ENCODE data around the gene DTNBP1. TPM values are rescaled to one million over a fixed set of nuclear protein-coding genes. Genes with fewer than 3 reads are reported as not detected.

DTNBP1 gene
- total RNA-seq, 1 experiment from 2014 or later = 13.5 TPM

GRCh38 chr6:15705981-15706380 lies 43.2 kb upstream of the DTNBP1 start:
- BruUV-seq (replicated peaks) = no TSS peak
- no peak for TF ChIP-seq CTCF (IDR thresholded peaks at IDR 0.05; ENCODE audit: unreplicated experiment)
- H3K4me1 Mint-ChIP-seq (ENCODE audit: insufficient read depth, unreplicated experiment) = no peaks in the 10 kb centered on the region
- H3K36me3 Mint-ChIP-seq (ENCODE audit: insufficient read depth, unreplicated experiment) = no peaks in the 10 kb centered on the region
- no peak overlapping the region for H3K27ac Mint-ChIP-seq (ENCODE audit: low read depth, unreplicated experiment)
- DNase-seq (ENCODE audit: unreplicated experiment) = no peak
- CTCF ChIA-PET = interaction anchor here (0.6 to 1.2 kb wide), 3 partner anchors 14 to 476 kb away, joined by 3 to 7 read pairs (median 6); no protein-coding TSS in a partner anchor
- POLR2A ChIA-PET = interaction anchor here (0.6 to 1.2 kb wide), 3 partner anchors 20 to 44 kb away, joined by 3 read pairs; no protein-coding TSS in a partner anchor
- no peaks in the 10 kb centered on the region for H3K27me3 Mint-ChIP-seq (ENCODE audit: insufficient read depth, unreplicated experiment)
- H3K9me3 Mint-ChIP-seq (ENCODE audit: unreplicated experiment) = no peaks in the 10 kb centered on the region
- H3K4me3 Mint-ChIP-seq (ENCODE audit: unreplicated experiment) = no peak overlapping the region
- intact Hi-C loops (cut with micrococcal nuclease) = no loop called here

GRCh38 chr6:15698471-15698870 lies 35.6 kb upstream of the DTNBP1 start:
- no peak for TF ChIP-seq CTCF (IDR thresholded peaks at IDR 0.05; ENCODE audit: unreplicated experiment)
- H3K4me3 Mint-ChIP-seq (ENCODE audit: unreplicated experiment) = no peak overlapping the region
- no peak for DNase-seq (ENCODE audit: unreplicated experiment)
- no peaks in the 10 kb centered on the region for H3K9me3 Mint-ChIP-seq (ENCODE audit: unreplicated experiment)
- intact Hi-C loops (cut with micrococcal nuclease) = no loop called here
- ChIA-PET POLR2A (interaction anchor here (1.4 kb wide), 1 partner anchor 439 kb away, joined by 4 read pairs; no protein-coding TSS in a partner anchor), CTCF (no interaction called here)
- H3K36me3 Mint-ChIP-seq (ENCODE audit: insufficient read depth, unreplicated experiment) = no peaks in the 10 kb centered on the region
- BruUV-seq (replicated peaks) = no TSS peak
- H3K27me3 Mint-ChIP-seq (ENCODE audit: insufficient read depth, unreplicated experiment) = no peaks in the 10 kb centered on the region
- H3K27ac Mint-ChIP-seq (ENCODE audit: low read depth, unreplicated experiment) = no peak overlapping the region
- H3K4me1 Mint-ChIP-seq (ENCODE audit: insufficient read depth, unreplicated experiment) = no peaks in the 10 kb centered on the region

- no peaks in the 10 kb centered on the region for H3K36me3 Mint-ChIP-seq (ENCODE audit: insufficient read depth, unreplicated experiment)
- BruUV-seq (replicated peaks) = no TSS peak
- no peak for DNase-seq (ENCODE audit: unreplicated experiment)
- no peaks in the 10 kb centered on the region for H3K4me1 Mint-ChIP-seq (ENCODE audit: insufficient read depth, unreplicated experiment)
- ChIA-PET CTCF (interaction anchor here (0.6 kb wide), 1 partner anchor 449 kb away, joined by 5 read pairs; no protein-coding TSS in a partner anchor), POLR2A (interaction anchor here (1.4 kb wide), 1 partner anchor 439 kb away, joined by 4 read pairs; no protein-coding TSS in a partner anchor)
- H3K27ac Mint-ChIP-seq (ENCODE audit: low read depth, unreplicated experiment) = no peak overlapping the region
- H3K9me3 Mint-ChIP-seq (ENCODE audit: unreplicated experiment) = no peaks in the 10 kb centered on the region
- intact Hi-C loops (cut with micrococcal nuclease) = no loop called here
- no peak overlapping the region for H3K4me3 Mint-ChIP-seq (ENCODE audit: unreplicated experiment)
- TF ChIP-seq CTCF (IDR thresholded peaks at IDR 0.05; ENCODE audit: unreplicated experiment) = no peak
- no peaks in the 10 kb centered on the region for H3K27me3 Mint-ChIP-seq (ENCODE audit: insufficient read depth, unreplicated experiment)
Observed at GRCh38 chr6:15697895-15698294, 35.1 kb upstream of the DTNBP1 start.

- Mint-ChIP-seq H3K4me3 (ENCODE audit: unreplicated experiment) (peak overlapping the region; percentile 63), H3K9me3 (ENCODE audit: unreplicated experiment) (no peaks in the 10 kb centered on the region), H3K4me1 (ENCODE audit: insufficient read depth, unreplicated experiment) (no peaks in the 10 kb centered on the region), H3K27me3 (ENCODE audit: insufficient read depth, unreplicated experiment) (no peaks in the 10 kb centered on the region), H3K27ac (ENCODE audit: low read depth, unreplicated experiment) (no peak overlapping the region), H3K36me3 (ENCODE audit: insufficient read depth, unreplicated experiment) (no peaks in the 10 kb centered on the region)
- CTCF ChIA-PET = interaction anchor here (0.6 to 6.2 kb wide), 49 partner anchors 10 to 1765 kb away, joined by 3 to 116 read pairs (median 4); partner anchors contain the start of gene MYLIP
- no TSS peak for BruUV-seq (replicated peaks)
- peak; percentile 98 for TF ChIP-seq CTCF (IDR thresholded peaks at IDR 0.05; ENCODE audit: unreplicated experiment)
- intact Hi-C loops (cut with micrococcal nuclease) = loop anchor here (1.0 to 5.0 kb wide), 4 partner anchors 437 to 586 kb away; no protein-coding TSS in a partner anchor
- peak; percentile 86 for DNase-seq (ENCODE audit: unreplicated experiment)
- POLR2A ChIA-PET = interaction anchor here (1.0 to 2.3 kb wide), 3 partner anchors 437 to 514 kb away, joined by 6 to 11 read pairs (median 10); partner anchors contain the start of gene MYLIP
Observed at GRCh38 chr6:15691250-15691869, 28.5 kb upstream of the DTNBP1 start.
